Adipocyte (in vitro differentiated cells): Measurements from ENCODE around the gene RHOXF2.
"Not testable (repeated sequence)": the region's sequence is repeated elsewhere in the genome, so short reads cannot be mapped to it uniquely, and the experiment has no call there.

Experiments
- DNase-seq: peaks from one replicate; pipeline ENCODE4 v3.0.0-alpha.2; 2015; ENCODE audit warnings: low read depth
- H3K27me3 ChIP-seq: replicated peaks from 2 replicates; pipeline ENCODE4 v1.7.0; 2013; ENCODE audit warnings: mild to moderate bottlenecking, low read length, moderate library complexity; ENCODE audit not compliant: control insufficient read depth, insufficient read depth
- H3K36me3 ChIP-seq: 2 replicates; pipeline ENCODE4 v1.7.0; 2013; ENCODE audit warnings: low read length, mild to moderate bottlenecking, moderate library complexity; ENCODE audit not compliant: control insufficient read depth, insufficient read depth, severe bottlenecking
- H3K4me1 ChIP-seq: 2 replicates; pipeline ENCODE4 v1.7.0; 2013; ENCODE audit warnings: mild to moderate bottlenecking, low read length, moderate library complexity; ENCODE audit not compliant: control insufficient read depth, insufficient read depth
- H3K4me3 ChIP-seq: 2 replicates; pipeline ENCODE4 v1.7.0; 2013; ENCODE audit warnings: mild to moderate bottlenecking, low read length, moderate library complexity
- H3K9ac ChIP-seq: 2 replicates; pipeline ENCODE4 v1.7.0; 2013; ENCODE audit warnings: mild to moderate bottlenecking, low read length, moderate library complexity
- H3K9me3 ChIP-seq: 2 replicates; pipeline ENCODE4 v1.7.0; 2013; ENCODE audit warnings: mild to moderate bottlenecking, low read length, moderate library complexity; ENCODE audit not compliant: control insufficient read depth

Gene RHOXF2

GRCh38 chrX:120144178-120144844 lies 14.1 kb upstream of the RHOXF2 start:
- peak; percentile 7 for DNase-seq
- H3K9ac ChIP-seq = peak overlapping the region; percentile 72
- peaks cover 6% of the 10 kb centered on the region for H3K4me1 ChIP-seq

DNA sequence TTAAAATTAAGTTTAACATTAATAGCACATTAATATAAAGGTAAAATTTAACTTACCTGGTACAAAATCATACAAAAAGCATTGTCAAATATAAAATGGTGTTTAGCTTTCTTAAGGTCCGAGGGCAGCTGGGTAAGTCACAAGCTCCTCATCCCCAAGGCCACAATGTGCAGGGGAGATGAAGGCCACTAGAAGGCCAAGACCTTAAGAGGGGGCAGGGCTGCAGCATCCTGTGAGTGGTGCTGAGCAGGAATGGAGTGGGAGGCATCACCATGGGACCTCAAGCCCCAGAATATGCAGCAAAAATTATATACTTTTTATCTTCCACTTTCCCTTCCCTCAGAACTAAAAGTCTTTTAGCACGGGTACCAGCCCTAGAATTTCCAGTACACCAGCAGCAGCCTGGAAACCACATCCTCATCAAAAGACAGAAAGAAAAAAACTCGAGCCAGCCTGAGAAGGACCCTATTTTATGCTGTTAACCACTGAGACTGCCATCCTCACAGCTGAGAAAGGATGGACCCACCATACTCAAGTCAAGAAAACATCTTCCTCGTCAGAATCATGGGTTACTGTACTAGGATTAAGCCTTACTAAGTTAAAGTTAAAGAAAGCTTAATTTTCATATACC lies 13.0 kb upstream of the RHOXF2 start:
- Histone ChIP-seq H3K4me3 (no peak overlapping the region), H3K9me3 (no peaks in the 10 kb centered on the region), H3K4me1 (peaks cover 6% of the 10 kb centered on the region), H3K9ac (no peak overlapping the region), H3K27me3 (no peaks in the 10 kb centered on the region), H3K36me3 (no peaks in the 10 kb centered on the region)
- no peak for DNase-seq

More at GRCh38 chrX:120144178-120144844, 14.1 kb upstream of the RHOXF2 start:
- Histone ChIP-seq H3K27me3 (no peaks in the 10 kb centered on the region), H3K36me3 (no peaks in the 10 kb centered on the region), H3K9me3 (no peaks in the 10 kb centered on the region), H3K4me3 (peak overlapping the region; percentile 68)

GRCh38 chrX:120146323-120146722 lies 12.1 kb upstream of the RHOXF2 start:
- DNase-seq, H3K9me3 ChIP-seq, H3K9ac ChIP-seq, H3K4me3 ChIP-seq, H3K27me3 ChIP-seq, H3K36me3 ChIP-seq, H3K4me1 ChIP-seq: not testable (repeated sequence)

DNA sequence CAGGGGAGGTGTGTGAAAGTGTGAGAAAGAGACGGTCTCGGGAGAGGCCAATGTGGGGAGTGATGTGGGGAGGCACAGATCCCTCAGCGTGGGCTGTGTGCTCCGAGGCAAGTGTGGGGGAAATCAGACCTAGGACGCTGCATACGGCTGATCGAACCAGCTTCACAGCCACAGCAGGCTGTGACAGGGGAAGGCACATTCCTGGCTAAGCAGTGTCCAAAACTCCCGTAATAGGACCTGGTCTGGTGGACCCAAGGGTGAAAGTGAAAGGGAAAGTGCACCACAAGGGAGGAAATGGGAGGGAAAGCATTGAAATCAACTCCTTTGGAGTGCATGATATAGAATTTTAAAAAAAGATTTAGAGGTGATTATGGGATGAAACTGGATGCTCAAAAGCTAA lies 10.9 kb upstream of the RHOXF2 start:
- Histone ChIP-seq H3K9ac (no peak overlapping the region), H3K4me1 (peaks cover 6% of the 10 kb centered on the region), H3K4me3 (no peak overlapping the region), H3K36me3 (no peaks in the 10 kb centered on the region), H3K27me3 (no peaks in the 10 kb centered on the region), H3K9me3 (no peaks in the 10 kb centered on the region)
- no peak for DNase-seq

DNA sequence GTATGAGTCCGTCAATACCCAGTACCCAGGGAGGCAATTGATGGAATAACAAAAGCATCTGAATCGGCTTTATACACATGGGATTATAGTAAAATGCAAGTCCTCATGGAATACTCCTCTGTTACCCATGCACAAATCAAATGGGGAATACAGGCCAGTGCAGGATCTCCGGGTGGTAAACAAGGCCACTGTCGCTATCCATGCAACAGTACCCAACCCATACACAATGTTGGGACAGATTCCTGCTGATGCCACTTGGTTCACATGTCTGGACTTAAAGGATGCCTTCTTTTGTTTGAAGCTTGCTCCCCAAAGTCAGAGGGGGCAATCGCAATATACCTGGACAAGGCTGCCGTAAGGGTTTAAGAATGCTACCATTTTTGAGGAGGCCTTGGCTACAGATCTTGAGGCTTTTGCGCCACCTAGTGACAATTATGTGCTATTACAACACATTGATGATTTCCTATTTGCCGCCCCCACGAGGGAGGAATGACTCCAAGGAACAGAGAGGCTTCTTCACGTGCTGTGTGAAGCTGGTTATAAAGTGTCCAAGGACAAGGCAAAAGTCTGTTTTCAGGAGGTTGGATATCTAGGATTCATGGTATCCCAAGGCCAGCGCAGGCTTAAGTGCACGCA lies 8.2 kb upstream of the RHOXF2 start:
- H3K36me3 ChIP-seq, H3K4me1 ChIP-seq, H3K9ac ChIP-seq, H3K4me3 ChIP-seq, H3K9me3 ChIP-seq, DNase-seq, H3K27me3 ChIP-seq: not testable (repeated sequence)

GRCh38 chrX:120159086-120159485 lies 673 bp downstream of the RHOXF2 start:
- not testable (repeated sequence) for H3K36me3 ChIP-seq, H3K4me1 ChIP-seq, DNase-seq, H3K9me3 ChIP-seq, H3K4me3 ChIP-seq, H3K9ac ChIP-seq, H3K27me3 ChIP-seq

- not testable (repeated sequence) for H3K4me1 ChIP-seq, H3K27me3 ChIP-seq, H3K36me3 ChIP-seq, DNase-seq, H3K9ac ChIP-seq, H3K9me3 ChIP-seq, H3K4me3 ChIP-seq
Measured at GRCh38 chrX:120193254-120193653, 34.8 kb downstream of the RHOXF2 start.

DNA sequence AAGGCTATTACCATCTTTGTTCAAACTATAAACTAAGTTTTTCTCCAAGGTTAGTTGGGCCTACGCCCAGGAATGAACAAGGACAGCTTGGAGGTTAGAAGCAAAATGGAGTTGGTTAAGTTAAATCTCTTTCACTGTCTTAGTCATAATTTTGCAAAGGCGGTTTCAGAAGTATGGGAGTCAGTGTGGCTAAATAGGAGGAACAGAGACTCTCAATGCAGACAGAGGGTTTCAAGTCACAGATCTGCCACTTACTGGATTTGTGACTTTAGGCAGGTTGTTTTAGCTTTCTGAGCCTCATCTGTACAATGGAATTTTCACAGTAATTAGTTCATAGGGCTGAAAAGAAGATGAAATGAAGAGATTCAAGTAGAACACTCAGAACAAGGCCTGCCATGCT lies 35.3 kb downstream of the RHOXF2 start:
- not testable (repeated sequence) for H3K36me3 ChIP-seq, H3K9ac ChIP-seq, H3K4me3 ChIP-seq, DNase-seq, H3K27me3 ChIP-seq, H3K4me1 ChIP-seq, H3K9me3 ChIP-seq

GRCh38 chrX:120195786-120196185 lies 37.4 kb downstream of the RHOXF2 start:
- DNase-seq = not testable (repeated sequence)

GRCh38 chrX:120196626-120197283 lies 38.3 kb downstream of the RHOXF2 start:
- not testable (repeated sequence) for DNase-seq, H3K4me1 ChIP-seq, H3K4me3 ChIP-seq, H3K36me3 ChIP-seq, H3K9me3 ChIP-seq, H3K9ac ChIP-seq
- H3K27me3 ChIP-seq = peaks cover 13% of the 10 kb centered on the region

More at GRCh38 chrX:120195786-120196185, 37.4 kb downstream of the RHOXF2 start:
- not testable (repeated sequence) for H3K4me1 ChIP-seq, H3K36me3 ChIP-seq, H3K9me3 ChIP-seq, H3K27me3 ChIP-seq, H3K9ac ChIP-seq, H3K4me3 ChIP-seq

DNA sequence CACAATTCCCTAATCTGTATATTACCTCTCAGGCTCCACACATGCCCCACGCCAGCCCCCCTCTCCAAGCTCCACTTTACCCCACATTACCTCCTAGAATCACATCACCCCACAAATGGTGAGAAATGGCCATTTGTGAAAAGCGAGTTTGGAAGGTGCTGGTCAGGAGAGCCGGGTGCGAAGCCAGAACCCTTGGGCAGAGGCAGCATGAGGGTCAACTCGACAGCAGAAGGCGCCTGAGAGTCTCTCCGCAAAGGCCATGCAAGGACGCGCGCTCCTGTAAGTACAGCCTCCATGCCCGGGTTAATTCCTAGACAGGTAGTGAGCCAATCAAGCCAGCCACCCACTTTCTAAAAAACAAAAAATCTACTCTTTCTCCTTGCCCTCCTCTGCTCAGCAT lies 42.4 kb downstream of the RHOXF2 start:
- no peaks in the 10 kb centered on the region for H3K36me3 ChIP-seq
- no peaks in the 10 kb centered on the region for H3K4me1 ChIP-seq
- H3K9ac ChIP-seq = no peak overlapping the region
- DNase-seq = no peak
- H3K4me3 ChIP-seq = no peak overlapping the region
- H3K9me3 ChIP-seq = no peaks in the 10 kb centered on the region
- peaks cover 41% of the 10 kb centered on the region for H3K27me3 ChIP-seq
